Muscle layer of duodenum (tissue), 2 donors: ENCODE data around the gene DLG2.

Source experiments
- H3K27ac ChIP-seq: one replicate; pipeline ENCODE4 v1.7.0; 2013; ENCODE audit warnings: mild to moderate bottlenecking, low read length
- H3K27me3 ChIP-seq: one replicate; pipeline ENCODE4 v1.7.0; 2013; ENCODE audit warnings: low read depth, mild to moderate bottlenecking, control low read depth, low read length
- H3K36me3 ChIP-seq, 2 donors: one replicate each; pipeline ENCODE4 v1.7.0; 2013; ENCODE audit warnings: low read length in 2 of 2, control low read depth in 1 of 2, mild to moderate bottlenecking in 1 of 2; ENCODE audit not compliant: insufficient read depth in 2 of 2, control insufficient read depth in 1 of 2
- H3K4me1 ChIP-seq, 2 donors: one replicate each; pipeline ENCODE4 v1.7.0; 2013; ENCODE audit warnings: low read length in 2 of 2, mild to moderate bottlenecking in 2 of 2, control low read depth in 1 of 2, moderate library complexity in 1 of 2; ENCODE audit not compliant: insufficient read depth in 2 of 2, control insufficient read depth in 1 of 2
- H3K4me3 ChIP-seq, 2 donors: one replicate each; pipeline ENCODE4 v1.7.0; 2013; ENCODE audit warnings: low read length in 2 of 2, low read depth in 1 of 2, mild to moderate bottlenecking in 1 of 2
- H3K9me3 ChIP-seq, 2 donors: one replicate each; pipeline ENCODE4 v1.7.0; 2013; ENCODE audit warnings: low read length in 2 of 2, control low read depth in 1 of 2, mild to moderate bottlenecking in 1 of 2; ENCODE audit not compliant: control insufficient read depth in 1 of 2
- donor health status: healthy.

The DLG2 gene

DNA sequence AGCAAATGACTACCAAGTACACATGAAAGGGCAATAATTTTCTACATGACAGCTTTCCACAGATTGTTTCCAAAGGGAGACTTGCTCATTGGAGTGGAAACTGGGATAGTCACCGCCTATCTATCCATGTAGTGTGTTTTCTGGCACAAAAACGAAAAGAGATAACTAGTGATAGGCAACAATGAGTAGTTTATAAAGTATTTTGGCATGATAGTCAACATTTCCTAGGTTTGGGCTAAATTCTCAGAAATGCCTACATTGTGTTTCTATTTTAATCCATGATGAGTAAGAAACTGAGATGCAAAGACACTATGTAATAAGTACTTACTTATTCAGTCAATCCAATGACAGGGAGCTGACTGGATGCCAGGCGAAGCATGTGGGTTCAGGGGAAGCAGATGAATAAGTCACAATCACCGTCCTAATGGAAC lies 1129.1 kb downstream of the DLG2 start:
- Histone ChIP-seq H3K27me3 (no peaks in the 10 kb centered on the region), H3K4me3 (no peak overlapping the region), H3K4me1 (no peaks in the 10 kb centered on the region), H3K9me3 (no peaks in the 10 kb centered on the region), H3K36me3 (no peaks in the 10 kb centered on the region), H3K27ac (no peak overlapping the region)

GRCh38 chr11:84497181-84497580 lies 1130.0 kb downstream of the DLG2 start:
- H3K9me3 ChIP-seq: no peaks in the 10 kb centered on the region
- no peak overlapping the region for H3K27ac ChIP-seq
- H3K27me3 ChIP-seq: no peaks in the 10 kb centered on the region
- no peak overlapping the region for H3K4me3 ChIP-seq
- no peaks in the 10 kb centered on the region for H3K4me1 ChIP-seq
- no peaks in the 10 kb centered on the region for H3K36me3 ChIP-seq

DNA sequence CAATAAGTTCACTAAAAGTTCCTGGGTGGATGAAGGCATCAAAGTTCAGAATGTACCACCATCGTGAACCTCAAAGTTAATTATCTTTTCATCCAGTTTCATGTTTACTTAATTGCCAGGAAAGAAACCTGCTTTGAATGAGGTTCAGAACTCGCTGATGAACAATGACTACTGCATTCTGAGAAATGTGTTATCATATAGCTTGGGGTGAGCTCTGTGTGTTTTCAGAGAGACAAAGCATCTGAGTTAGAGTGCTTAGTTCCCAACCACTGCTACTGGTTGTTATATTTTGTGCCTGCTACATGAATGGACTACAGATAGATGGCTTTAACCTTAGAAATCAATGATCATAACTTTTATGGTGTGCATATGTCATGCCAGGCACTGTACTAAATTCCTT lies 1131.0 kb downstream of the DLG2 start:
- Histone ChIP-seq H3K36me3 (no peaks in the 10 kb centered on the region), H3K9me3 (no peaks in the 10 kb centered on the region), H3K27ac (no peak overlapping the region), H3K4me1 (no peaks in the 10 kb centered on the region), H3K4me3 (no peak overlapping the region), H3K27me3 (no peaks in the 10 kb centered on the region)

- no peak overlapping the region for H3K27ac ChIP-seq
- H3K27me3 ChIP-seq: no peaks in the 10 kb centered on the region
- H3K9me3 ChIP-seq: no peaks in the 10 kb centered on the region
- no peaks in the 10 kb centered on the region for H3K4me1 ChIP-seq
- H3K4me3 ChIP-seq: no peak overlapping the region
- no peaks in the 10 kb centered on the region for H3K36me3 ChIP-seq
Observed at GRCh38 chr11:84480131-84480530, 1147.0 kb downstream of the DLG2 start.

- H3K9me3 ChIP-seq: no peaks in the 10 kb centered on the region
- no peaks in the 10 kb centered on the region for H3K36me3 ChIP-seq
- H3K27me3 ChIP-seq: no peaks in the 10 kb centered on the region
- H3K4me1 ChIP-seq: no peaks in the 10 kb centered on the region
- no peak overlapping the region for H3K4me3 ChIP-seq
- H3K27ac ChIP-seq: no peak overlapping the region
Observed at GRCh38 chr11:84476581-84476980, 1150.6 kb downstream of the DLG2 start.

GRCh38 chr11:84471501-84471900 lies 1155.6 kb downstream of the DLG2 start:
- H3K4me1 ChIP-seq: no peaks in the 10 kb centered on the region
- H3K4me3 ChIP-seq: no peak overlapping the region
- no peaks in the 10 kb centered on the region for H3K36me3 ChIP-seq
- no peaks in the 10 kb centered on the region for H3K9me3 ChIP-seq
- no peak overlapping the region for H3K27ac ChIP-seq
- H3K27me3 ChIP-seq: no peaks in the 10 kb centered on the region

GRCh38 chr11:84468235-84468634 lies 1158.9 kb downstream of the DLG2 start:
- Histone ChIP-seq H3K4me1 (no peaks in the 10 kb centered on the region), H3K27ac (no peak overlapping the region), H3K36me3 (no peaks in the 10 kb centered on the region), H3K9me3 (no peaks in the 10 kb centered on the region), H3K4me3 (no peak overlapping the region), H3K27me3 (no peaks in the 10 kb centered on the region)

GRCh38 chr11:84465040-84465439 lies 1162.1 kb downstream of the DLG2 start:
- H3K9me3 ChIP-seq: no peaks in the 10 kb centered on the region
- H3K4me1 ChIP-seq: no peaks in the 10 kb centered on the region
- H3K27me3 ChIP-seq: no peaks in the 10 kb centered on the region
- H3K27ac ChIP-seq: no peak overlapping the region
- H3K4me3 ChIP-seq: no peak overlapping the region
- H3K36me3 ChIP-seq: no peaks in the 10 kb centered on the region

DNA sequence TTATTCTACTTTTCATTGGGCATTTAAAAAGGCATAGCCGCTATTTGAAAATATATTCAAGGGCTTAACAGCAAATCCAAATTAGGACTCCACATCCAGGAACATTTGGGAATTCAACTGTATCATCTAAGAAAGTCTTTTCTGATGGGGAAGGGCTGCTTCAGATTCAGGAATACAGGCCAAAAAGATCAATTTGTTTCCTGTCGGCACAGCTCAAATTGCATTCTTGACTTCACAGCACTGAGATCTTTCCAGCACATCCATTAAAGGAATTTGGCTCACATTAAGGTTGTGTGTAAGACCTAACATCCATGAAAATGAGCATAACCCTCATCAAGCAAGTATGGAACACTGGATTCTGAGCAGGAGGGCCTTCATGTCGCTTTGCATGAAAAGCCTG lies 1171.5 kb downstream of the DLG2 start:
- Histone ChIP-seq H3K9me3 (no peaks in the 10 kb centered on the region), H3K4me1 (no peaks in the 10 kb centered on the region), H3K27ac (no peak overlapping the region), H3K36me3 (no peaks in the 10 kb centered on the region), H3K27me3 (no peaks in the 10 kb centered on the region), H3K4me3 (no peak overlapping the region)

- Histone ChIP-seq H3K9me3 (no peaks in the 10 kb centered on the region), H3K36me3 (no peaks in the 10 kb centered on the region), H3K27ac (no peak overlapping the region), H3K27me3 (no peaks in the 10 kb centered on the region), H3K4me3 (no peak overlapping the region), H3K4me1 (no peaks in the 10 kb centered on the region)
Observed at GRCh38 chr11:84452211-84452610, 1174.9 kb downstream of the DLG2 start.

GRCh38 chr11:84438565-84438964 lies 1188.6 kb downstream of the DLG2 start:
- H3K4me1 ChIP-seq: no peaks in the 10 kb centered on the region
- no peak overlapping the region for H3K4me3 ChIP-seq
- no peaks in the 10 kb centered on the region for H3K36me3 ChIP-seq
- H3K27ac ChIP-seq: no peak overlapping the region
- no peaks in the 10 kb centered on the region for H3K9me3 ChIP-seq
- no peaks in the 10 kb centered on the region for H3K27me3 ChIP-seq

- H3K27ac ChIP-seq: no peak overlapping the region
- no peaks in the 10 kb centered on the region for H3K36me3 ChIP-seq
- H3K9me3 ChIP-seq: no peaks in the 10 kb centered on the region
- no peaks in the 10 kb centered on the region for H3K27me3 ChIP-seq
- H3K4me3 ChIP-seq: peak overlapping the region; percentile 27 to 43
- H3K4me1 ChIP-seq: no peaks in the 10 kb centered on the region
Observed at GRCh38 chr11:84437071-84437980, 1189.8 kb downstream of the DLG2 start.
